GM23338 (cell line): ENCODE measurements around the gene NOD1.

Experiments used
- CTCF ChIP-seq, 2 experiments: fragments of 200-600 bp in 1 of 2; sonication (generic) in 1 of 2; conservative IDR thresholded peaks; 2 replicates each; pipeline versions ENCODE4 v1.5.1 to v1.6.1; 2016 to 2017; ENCODE audit warnings: antibody characterized with exemption in 2 of 2, low read depth in 2 of 2, mild to moderate bottlenecking in 2 of 2, moderate library complexity in 1 of 2
- EZH2 ChIP-seq: fragments of 200-600 bp; sonication (generic); IDR thresholded peaks from one replicate; pipeline ENCODE4 v1.8.0; 2017; ENCODE audit warnings: antibody characterized with exemption, mild to moderate bottlenecking, low read depth; ENCODE audit not compliant: unreplicated experiment
- POLR2AphosphoS5 ChIP-seq: IDR thresholded peaks from 2 replicates; pipeline ENCODE4 v1.6.1; 2016; ENCODE audit warnings: antibody characterized with exemption, low read depth

- TF ChIP-seq CTCF (conservative IDR thresholded peaks at IDR 0.05; ENCODE audit: low read depth in 2 of 2) (no peak), POLR2AphosphoS5 (no peak), EZH2 (no peak)
Measured at GRCh38 chr7:30406664-30407425, 71.7 kb downstream of the NOD1 start.
